ENCODE results near the gene GRK6.

GRK6 gene

GRCh38 chr5:177489119-177489716 is 62.7 kb downstream of the GRK6 start:
- no peak for DNase-seq

GRCh38 chr5:177490311-177490991 is 64.0 kb downstream of the GRK6 start:
- DNase-seq, result no peak

GRCh38 chr5:177490992-177491391 is 64.5 kb downstream of the GRK6 start:
- no peak for DNase-seq

GRCh38 chr5:177491429-177491945 is 65.0 kb downstream of the GRK6 start:
- no peak for DNase-seq

- no peak for DNase-seq
Observed at GRCh38 chr5:177491983-177492746, 65.7 kb downstream of the GRK6 start.
